Measurements from ENCODE around the gene GUCD1. TPM values are rescaled to one million over a fixed set of nuclear protein-coding genes. Genes with fewer than 3 reads are reported as not detected.

GUCD1 gene
- total RNA-seq, 1 donor from 2014 or later: 81.8 TPM

DNA sequence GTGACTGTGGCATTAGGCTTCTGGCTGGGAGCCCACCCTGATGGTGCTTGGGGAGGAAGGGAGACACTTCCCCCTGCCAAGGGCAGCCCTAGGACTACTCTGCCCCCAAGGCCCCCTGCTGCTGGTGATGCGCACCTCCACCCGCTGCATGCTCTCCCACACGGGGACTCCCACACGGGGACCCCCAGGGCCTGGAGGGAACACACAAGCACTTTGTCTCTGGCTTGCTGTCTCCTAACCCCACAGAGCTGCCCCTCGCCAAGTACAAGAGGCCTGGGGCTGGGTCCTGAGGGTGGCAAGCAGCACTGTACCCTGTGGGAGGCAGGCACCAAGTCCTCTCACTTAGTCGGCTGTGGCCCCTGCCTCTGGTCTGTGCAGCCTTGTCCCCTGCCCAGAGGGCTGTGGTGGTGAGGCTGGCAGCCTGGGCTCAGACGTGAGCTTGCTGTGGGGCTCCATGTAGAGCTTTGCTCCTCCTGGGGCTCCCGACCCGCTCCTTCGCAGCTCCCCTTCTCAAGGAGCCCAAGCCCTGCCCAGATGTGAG, 30.0 kb upstream of the GUCD1 start:
- peaks cover 1% of the 10 kb centered on the region for H3K36me3 ChIP-seq (ENCODE audit: control insufficient read depth, insufficient read depth, low read length)
- no peaks in the 10 kb centered on the region for H3K27me3 ChIP-seq (ENCODE audit: control insufficient read depth, insufficient read depth, low read length)
- DNase-seq (ENCODE audit: low read depth): no peak
- TF ChIP-seq, protein P1, sequence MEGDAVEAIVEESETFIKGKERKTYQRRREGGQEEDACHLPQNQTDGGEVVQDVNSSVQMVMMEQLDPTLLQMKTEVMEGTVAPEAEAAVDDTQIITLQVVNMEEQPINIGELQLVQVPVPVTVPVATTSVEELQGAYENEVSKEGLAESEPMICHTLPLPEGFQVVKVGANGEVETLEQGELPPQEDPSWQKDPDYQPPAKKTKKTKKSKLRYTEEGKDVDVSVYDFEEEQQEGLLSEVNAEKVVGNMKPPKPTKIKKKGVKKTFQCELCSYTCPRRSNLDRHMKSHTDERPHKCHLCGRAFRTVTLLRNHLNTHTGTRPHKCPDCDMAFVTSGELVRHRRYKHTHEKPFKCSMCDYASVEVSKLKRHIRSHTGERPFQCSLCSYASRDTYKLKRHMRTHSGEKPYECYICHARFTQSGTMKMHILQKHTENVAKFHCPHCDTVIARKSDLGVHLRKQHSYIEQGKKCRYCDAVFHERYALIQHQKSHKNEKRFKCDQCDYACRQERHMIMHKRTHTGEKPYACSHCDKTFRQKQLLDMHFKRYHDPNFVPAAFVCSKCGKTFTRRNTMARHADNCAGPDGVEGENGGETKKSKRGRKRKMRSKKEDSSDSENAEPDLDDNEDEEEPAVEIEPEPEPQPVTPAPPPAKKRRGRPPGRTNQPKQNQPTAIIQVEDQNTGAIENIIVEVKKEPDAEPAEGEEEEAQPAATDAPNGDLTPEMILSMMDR (IDR thresholded peaks at IDR 0.05; ENCODE audit: insufficient read depth, low read length, poor library complexity, severe bottlenecking): no peak
- no peak overlapping the region for H3K4me3 ChIP-seq (ENCODE audit: low read depth, low read length)

DNA sequence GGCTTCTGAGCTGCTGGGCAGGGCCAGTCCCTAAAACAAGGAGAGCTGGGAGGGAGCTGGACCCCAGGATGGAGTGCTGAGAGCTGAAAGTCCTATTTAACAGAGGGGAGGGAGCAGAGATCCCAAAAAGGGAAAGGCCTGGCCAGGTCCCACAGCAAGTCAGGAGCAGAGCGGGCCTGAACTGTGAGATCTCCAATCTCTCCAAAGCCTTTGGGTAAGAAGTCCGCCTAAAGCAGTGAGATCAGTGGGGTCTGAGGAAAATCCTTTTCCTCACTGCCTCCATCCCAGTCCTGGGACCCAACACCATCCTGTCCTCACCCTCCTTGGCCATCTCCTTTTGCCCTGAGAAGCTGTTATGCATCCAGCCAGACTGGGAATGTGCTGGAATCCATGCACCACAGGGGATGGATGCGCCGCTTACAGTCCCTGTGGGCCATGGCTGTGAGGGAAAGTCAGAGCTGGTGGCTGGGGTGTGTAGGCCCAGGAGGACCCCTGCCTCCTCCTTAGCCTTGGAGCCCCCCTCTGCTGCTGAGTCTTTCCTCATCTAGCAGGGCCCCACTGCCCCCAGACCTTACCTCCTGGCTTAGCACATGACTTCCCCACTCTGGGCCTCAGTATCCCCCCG, 29.3 kb upstream of the GUCD1 start:
- TF ChIP-seq, protein P1 (IDR thresholded peaks at IDR 0.05; ENCODE audit: insufficient read depth, low read length, poor library complexity, severe bottlenecking): no peak
- H3K4me3 ChIP-seq (ENCODE audit: low read depth, low read length): no peak overlapping the region
- DNase-seq (ENCODE audit: low read depth): no peak

DNA sequence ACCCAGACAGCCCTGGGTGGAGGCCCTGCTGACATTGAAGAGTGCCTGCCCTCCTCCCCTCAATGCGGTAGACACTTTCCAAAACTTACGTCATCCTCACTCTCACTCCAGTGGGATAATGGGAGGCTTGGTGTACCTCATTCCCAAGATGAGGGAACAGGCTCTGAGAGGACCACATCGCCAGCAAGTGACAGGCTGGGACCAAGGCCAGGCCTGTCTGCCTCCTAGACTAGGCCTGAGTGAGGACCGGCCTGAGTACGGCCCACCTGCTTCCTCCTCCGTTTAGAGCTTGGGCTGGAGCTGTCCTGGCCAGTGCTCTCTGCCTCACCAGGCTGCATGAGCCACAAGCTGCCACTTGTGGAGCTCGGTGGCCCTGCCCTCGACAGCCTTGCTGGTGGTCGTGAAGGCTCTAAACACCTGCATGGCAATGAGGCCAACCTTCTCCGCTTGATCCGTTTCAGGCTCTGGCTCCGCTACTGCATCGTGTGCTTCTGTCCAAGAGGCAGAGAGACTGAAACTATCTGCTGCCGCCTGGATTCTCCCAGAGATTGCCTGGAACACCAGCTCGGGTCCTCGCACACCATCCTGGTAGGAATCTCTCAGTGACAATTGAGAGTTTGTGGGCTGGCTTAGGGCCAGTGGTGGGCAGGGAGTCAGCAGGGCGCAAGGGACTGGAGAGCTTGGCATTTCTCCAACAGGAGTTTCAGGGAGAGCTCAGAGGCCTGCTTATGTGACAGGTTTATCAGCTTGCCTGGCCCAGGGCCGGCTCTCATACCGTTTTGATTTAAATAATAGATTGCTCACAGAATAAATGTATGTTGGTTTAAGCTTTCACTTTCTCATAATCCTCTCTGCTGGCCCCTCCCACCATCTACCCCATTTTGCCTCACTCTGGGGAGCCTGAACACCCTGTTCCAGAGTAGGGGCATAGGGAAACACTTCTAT, 28.6 kb upstream of the GUCD1 start:
- H3K4me3 ChIP-seq (ENCODE audit: low read depth, low read length): no peak overlapping the region
- DNase-seq (ENCODE audit: low read depth): no peak
- no peaks in the 10 kb centered on the region for H3K27me3 ChIP-seq (ENCODE audit: control insufficient read depth, insufficient read depth, low read length)
- TF ChIP-seq, protein P1 (IDR thresholded peaks at IDR 0.05; ENCODE audit: insufficient read depth, low read length, poor library complexity, severe bottlenecking): no peak
- H3K36me3 ChIP-seq (ENCODE audit: control insufficient read depth, insufficient read depth, low read length): peaks cover 1% of the 10 kb centered on the region

More for the DNA sequence above, 29.3 kb upstream of the GUCD1 start:
- Histone ChIP-seq H3K27me3 (ENCODE audit: control insufficient read depth, insufficient read depth, low read length) (no peaks in the 10 kb centered on the region), H3K36me3 (ENCODE audit: control insufficient read depth, insufficient read depth, low read length) (peaks cover 1% of the 10 kb centered on the region)

DNA sequence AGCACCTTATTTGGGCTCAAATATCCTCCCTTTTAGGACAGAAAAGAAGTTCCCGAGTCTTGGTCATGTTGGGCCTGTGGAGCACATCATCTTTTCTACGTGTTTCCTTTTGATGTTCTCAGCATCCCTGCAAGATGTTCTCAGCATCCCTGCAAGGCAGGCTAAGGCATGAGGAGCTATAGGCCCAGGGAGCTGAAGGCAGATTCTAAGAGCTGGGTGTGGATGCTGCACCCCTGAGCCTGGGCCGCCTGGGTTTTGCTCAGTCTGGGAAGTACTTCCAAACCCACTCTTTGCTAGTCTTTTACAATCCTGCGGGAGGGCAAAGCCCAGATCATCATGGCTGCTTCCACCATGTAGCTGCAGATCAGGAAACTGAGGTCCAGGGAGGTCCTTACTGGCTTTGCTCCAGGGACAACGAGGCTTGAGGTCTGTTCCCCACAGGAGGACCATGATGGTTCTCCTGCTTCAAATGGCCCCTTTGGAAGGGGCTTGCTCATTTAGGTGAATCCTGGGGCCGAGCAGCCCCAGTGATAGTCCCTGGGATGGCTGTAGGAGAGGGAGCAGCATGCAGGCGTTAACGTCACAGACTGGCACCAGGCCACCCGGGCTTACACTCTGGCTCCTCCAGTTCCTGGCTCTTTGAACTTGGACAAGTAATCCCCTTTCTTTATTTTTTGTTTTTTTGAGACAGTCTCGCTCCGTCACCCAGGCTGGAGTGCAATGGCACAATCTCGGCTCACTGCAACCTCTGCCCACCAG, 27.3 kb upstream of the GUCD1 start:
- H3K4me3 ChIP-seq (ENCODE audit: low read depth, low read length): no peak overlapping the region
- TF ChIP-seq, protein P1 (IDR thresholded peaks at IDR 0.05; ENCODE audit: insufficient read depth, low read length, poor library complexity, severe bottlenecking): no peak
- H3K27me3 ChIP-seq (ENCODE audit: control insufficient read depth, insufficient read depth, low read length): no peaks in the 10 kb centered on the region
- no peak for DNase-seq (ENCODE audit: low read depth)
- H3K36me3 ChIP-seq (ENCODE audit: control insufficient read depth, insufficient read depth, low read length): no peaks in the 10 kb centered on the region

DNA sequence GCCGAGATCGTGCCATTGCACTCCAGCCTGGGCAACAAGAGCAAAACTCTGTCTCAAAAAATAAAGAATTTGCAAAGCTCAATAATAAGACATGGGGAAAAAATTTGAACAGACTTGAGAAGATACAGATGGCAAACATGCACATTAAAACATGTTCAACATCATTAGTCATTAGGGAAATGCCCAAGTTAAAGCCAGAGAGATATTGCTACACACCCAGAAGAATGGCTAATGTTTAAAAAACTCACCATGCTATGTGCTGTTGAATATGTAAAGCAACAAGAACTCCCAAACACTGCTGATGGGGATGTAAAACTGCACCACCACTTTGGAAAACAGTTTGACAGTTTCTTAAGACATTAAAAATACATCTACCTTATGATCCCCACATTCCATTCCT, 25.3 kb upstream of the GUCD1 start:
- TF ChIP-seq, protein P1 (IDR thresholded peaks at IDR 0.05; ENCODE audit: insufficient read depth, low read length, poor library complexity, severe bottlenecking): no peak
- no peak for DNase-seq (ENCODE audit: low read depth)
- Histone ChIP-seq H3K36me3 (ENCODE audit: control insufficient read depth, insufficient read depth, low read length) (no peaks in the 10 kb centered on the region), H3K27me3 (ENCODE audit: control insufficient read depth, insufficient read depth, low read length) (no peaks in the 10 kb centered on the region), H3K4me3 (ENCODE audit: low read depth, low read length) (no peak overlapping the region)
